NCI-H146 treated with DMSO at 0.1 percent for 48 hours (cell line): Measurements from ENCODE around the gene SMPD2.
"Not testable (repeated sequence)": the region's sequence is repeated elsewhere in the genome, so short reads cannot be mapped to it uniquely, and the experiment has no call there.

Experiments used
- DNase-seq: peaks from one replicate; lab custom pipeline; 2025; ENCODE audit not compliant: unreplicated experiment; lab: John Stamatoyannopoulos, UW

SMPD2 gene

DNA sequence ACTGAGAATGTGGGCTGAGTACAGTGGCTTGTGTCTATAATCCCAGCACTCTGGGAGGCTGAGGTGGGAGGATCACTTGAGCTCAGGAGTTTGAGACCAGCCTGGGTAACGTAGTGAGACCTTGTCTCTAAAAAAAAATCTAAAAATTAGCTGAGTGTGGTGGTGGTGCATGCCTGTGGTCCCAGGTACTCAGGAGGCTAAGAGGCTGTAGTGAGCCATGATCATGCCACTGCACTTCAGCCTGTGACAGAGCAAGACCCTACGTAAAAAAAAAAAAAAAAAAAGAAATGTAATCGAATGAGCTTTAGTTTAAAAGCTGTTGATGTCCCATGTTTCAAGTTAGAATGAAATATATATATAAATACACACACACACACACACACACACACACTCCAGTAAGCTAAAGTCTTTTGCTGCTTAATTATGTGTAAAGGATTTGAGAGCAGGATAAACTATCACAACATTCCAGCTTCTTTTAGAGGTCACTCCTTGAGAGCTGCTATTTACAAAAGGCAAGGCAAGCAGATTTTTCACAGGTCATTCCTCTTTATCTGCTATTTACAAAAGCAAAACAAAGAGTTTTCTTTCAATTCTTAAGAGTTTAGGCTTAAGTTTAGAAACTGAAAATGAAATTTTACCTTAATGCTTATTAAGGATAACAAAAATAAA is 19.8 kb downstream of the SMPD2 start:
- no peak for DNase-seq

DNA sequence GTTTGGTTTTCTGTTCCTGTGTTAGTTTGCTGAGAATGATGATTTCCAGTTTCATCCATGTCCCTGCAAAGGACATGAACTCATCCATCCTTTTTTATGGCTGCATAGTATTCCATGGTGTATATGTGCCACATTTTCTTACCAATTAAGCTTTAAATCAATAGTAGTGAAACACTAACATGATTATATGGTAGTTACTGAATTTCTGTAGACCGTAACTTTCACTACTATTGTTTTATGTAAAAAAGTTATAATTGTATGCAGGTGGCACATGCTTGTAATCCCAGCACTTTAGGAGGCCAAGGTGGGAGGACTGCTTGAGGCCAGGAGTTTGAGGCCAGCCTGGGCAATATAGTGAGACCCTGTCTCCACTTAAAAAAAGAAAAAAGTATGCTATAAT is 20.7 kb downstream of the SMPD2 start:
- DNase-seq = not testable (repeated sequence)

DNA sequence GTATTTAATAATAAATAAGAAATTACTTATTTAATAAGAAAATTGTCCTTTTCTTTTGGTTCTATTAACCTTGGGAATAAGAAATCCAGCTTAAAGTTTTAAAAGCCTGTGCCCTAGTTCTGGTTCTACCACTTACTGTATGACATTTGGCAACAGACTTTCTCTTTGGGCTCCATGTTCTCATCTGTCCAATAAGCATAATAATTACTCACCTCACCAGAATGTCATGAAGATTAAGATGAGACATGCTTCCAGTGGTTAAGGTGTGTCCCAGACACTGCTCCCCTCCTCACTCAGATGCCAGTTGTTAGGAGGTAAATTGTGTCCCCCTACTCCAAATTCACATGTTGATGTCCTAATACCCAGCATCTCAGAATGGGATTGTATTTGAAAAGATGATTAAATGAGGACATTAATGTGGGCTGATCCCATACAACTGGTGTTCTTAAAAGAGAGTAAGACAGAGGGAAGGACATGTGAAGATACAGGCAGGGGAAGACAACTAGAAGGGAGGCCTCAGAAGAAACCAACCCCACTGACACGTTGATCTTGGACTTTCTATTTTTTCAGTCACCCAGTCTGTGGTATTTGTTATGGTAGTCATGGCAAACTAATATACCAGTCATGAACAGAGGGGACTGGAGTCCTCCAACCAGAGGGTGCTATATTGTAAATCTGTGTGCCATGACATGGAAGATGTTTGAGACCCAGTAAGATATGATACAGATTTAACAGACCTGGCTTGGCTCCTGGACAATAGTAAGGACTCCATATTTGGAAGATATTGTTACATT is 21.4 kb downstream of the SMPD2 start:
- no peak for DNase-seq

- DNase-seq = peak; percentile 20
Observed at GRCh38 chr6:109465772-109466171, 25.2 kb downstream of the SMPD2 start.

- no peak for DNase-seq
Observed at GRCh38 chr6:109466212-109466923, 25.8 kb downstream of the SMPD2 start.

DNA sequence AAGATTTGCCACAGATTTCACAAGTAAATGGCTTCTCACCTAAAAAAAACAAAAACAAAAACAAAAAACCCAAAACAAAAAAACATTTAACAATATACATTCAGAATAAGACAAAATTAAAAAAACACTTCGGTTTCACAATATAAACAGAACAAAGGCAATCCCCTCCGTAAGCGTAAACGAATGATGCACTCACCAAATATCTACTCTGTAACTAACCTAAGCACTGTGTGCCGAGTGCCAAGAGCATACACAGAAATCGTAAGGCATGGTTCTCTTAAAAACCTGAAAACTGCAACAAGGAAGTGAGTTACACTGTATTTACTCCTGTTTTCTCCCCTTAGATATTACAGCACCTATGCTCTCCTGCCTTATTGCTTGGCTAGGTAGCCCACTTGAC is 27.2 kb downstream of the SMPD2 start:
- DNase-seq = no peak

DNA sequence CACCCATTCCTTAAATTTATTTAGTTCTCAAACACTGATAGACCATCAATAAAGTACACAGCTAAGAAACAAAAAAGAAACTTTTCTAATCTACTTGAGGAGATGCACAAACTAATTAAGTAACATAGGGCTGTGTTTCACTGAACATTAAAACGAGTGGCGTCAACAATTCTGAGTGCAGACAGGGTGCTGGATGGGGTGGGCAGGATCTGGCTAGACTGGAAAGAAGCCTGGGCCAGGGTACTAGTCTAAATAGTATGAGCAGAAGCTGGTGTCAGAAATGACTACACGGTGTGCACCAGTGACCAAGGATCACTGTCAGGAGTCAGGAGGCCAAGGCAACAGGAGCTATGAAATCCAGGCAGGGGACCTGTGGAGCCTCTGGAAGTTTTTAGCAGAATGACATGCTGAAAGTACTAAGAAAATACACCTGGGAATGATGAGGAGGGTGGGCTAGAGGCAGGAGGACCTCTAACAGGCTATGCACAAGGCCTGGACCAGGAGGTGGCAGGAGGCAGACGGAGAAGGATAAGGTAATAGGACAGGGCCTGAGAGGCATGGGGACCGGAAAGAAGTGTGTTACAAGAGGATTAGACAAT is 29.2 kb downstream of the SMPD2 start:
- no peak for DNase-seq

- DNase-seq = no peak
Observed at GRCh38 chr6:109471105-109471810, 30.7 kb downstream of the SMPD2 start.

GRCh38 chr6:109472132-109472995 is 31.8 kb downstream of the SMPD2 start:
- no peak for DNase-seq

- no peak for DNase-seq
Observed at GRCh38 chr6:109473120-109473519, 32.6 kb downstream of the SMPD2 start.

- no peak for DNase-seq
Observed at GRCh38 chr6:109474995-109475394, 34.5 kb downstream of the SMPD2 start.

DNA sequence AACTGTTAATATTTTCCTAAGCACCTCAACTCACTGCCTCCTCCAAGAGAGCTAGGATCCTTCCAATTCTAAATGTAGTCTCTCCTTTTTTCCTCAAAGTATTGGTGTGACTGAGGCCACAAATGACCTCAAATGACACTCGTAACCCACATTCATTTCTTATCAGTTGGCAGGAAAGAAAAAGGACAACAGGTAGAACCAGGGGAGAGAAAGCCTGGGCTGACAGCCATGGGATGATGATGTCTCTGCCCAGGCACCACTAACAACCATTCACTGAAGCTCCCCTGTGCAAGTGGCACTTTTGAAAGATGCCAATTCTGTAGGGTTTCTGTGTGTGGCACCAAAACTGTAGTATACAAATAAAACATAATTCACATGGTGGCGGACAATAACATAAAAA is 35.1 kb downstream of the SMPD2 start:
- DNase-seq = no peak

GRCh38 chr6:109477184-109477583 is 36.7 kb downstream of the SMPD2 start:
- no peak for DNase-seq

DNA sequence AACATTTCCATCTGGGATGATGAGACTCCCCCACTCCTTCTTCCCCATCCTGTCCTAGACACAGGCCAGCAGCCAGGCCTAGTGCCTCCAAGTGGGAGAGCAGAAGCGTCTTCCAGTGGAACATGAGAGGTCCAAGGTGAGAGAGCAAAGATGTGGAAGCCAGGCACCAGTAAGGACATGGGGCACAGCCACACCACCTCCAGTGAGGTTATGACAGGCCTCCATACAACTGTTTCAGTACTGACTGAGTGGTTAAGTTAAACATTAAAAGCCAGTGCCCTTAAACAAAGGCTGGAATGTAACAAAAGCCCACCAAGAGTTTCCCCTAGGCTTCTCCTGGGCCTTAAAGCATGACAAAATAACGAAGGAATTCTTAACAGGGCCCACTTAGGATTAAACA is 37.2 kb downstream of the SMPD2 start:
- DNase-seq = no peak

DNA sequence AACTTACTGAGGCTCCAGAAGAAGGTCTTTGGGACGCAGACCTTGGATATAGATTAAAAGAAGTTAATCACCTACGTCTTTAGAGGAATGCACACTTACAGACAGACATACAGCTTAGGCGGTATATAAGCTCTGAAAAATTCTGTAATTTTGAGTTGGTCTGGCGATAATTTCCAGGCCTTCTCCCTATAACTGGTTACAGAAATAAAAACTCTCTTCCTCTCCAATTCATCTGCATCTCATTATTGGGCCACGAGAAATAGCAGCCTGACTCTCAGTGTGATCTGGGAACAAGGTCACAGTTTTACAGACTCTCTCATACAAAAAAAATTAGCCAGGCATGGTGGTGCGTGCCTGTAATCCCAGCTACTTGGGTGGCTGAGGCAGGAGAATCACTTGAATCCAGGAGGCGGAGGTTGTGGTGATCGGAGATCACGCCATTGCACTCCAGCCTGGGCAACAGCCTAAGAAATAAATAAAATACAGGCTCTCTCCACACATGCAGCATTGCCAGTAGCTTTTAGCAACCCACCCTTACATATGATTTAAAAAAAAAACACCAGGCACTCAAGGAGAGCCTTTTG is 37.8 kb downstream of the SMPD2 start:
- DNase-seq = no peak

DNA sequence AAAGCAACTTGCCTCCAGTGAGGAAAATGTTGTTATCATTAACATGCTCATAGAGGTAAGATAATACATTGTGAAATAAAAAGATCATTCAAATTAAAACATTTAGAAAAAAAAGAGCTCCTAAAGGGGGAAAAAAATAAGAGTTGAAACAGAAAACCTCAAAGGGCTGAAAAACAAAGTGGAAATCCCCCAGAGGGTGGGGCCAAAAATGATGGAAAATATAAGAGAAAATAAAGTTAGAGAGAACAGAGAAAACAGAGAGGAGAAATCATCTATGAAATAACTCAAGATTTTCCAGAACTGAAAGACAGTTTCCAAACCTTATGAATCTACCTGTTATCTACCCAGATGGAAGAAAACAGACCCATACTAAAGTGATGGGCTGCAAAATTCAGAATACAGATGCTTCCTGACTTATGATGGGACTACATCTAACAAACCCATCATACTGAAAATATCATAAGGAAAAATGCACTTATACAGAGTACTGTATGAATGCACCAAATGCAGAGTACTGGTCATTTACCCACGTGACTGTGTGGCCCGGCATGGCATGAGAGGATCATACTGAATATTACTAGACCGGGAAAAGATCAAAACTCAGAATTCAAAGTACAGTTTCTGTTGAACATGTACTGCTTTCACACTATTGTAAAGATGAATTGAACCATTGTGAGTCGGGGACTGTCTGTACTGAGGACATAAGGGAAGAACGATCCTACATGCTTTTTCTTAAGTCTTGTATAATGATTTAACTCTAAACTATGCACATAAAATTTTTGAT is 38.5 kb downstream of the SMPD2 start:
- no peak for DNase-seq

GRCh38 chr6:109480993-109481480 is 40.5 kb downstream of the SMPD2 start:
- DNase-seq = no peak

DNA sequence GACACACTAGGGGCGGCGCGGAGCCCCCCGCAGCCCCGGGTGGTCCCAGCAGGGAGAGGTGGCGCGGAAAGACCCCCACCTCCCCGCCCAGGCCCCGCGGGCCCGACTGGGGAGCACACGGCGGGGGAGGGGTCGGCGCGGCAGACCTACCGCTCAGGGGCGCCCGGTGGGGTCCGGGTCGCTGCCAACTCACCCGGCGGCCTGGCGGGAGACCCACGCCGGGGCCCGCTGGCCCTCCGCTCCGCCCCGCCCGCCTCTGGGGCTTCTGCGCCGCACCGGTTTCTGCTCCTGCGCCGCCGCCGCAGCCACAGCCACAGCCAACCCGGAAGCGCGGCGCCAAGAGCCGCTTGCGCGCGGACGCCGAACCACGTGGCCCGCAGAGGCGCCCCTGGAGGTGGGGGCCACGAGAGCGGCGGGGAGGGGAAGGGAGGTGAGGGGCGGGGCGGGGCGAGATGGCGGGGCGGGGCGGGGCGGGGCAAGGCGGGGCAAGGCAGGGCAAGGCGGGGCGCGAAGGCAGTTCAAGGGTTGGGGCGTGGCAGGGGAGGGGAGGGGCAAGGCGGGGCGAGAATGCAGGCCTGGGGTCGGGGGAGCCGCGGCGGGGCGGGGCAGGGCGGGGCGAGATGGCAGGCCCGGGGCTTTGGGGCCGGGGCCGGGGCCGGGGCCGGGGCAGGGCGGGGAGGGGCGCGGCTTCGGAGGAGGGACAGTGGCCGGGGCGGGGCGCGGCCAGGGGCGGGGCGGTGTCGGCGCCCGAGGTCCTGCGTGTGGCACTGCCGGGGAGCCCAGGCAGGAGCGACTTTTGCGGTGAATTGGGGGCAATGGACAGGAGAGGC is 42.6 kb downstream of the SMPD2 start, which contains the start of gene ZBTB24:
Gene ZBTB24 (minus strand): TSS at position 315 of the 830 bp plus-strand sequence. CDS start 1,193 bp downstream, outside the sequence.
- peak; percentile 87 for DNase-seq
